G401.6 (cell line): Measurements from ENCODE around the gene MKRN1.
"Not testable (repeated sequence)": the region's sequence is repeated elsewhere in the genome, so short reads cannot be mapped to it uniquely, and the experiment has no call there.

Experiments
- FAIRE-seq: peaks from 2 replicates; lab custom pipeline; 2012; peaks lifted over from hg19 to GRCh38; lab: Jason Lieb, UNC

MKRN1 gene

GRCh38 chr7:140479062-140479738 lies at the start of gene MKRN1:
Gene MKRN1 (minus strand): TSS chr7:140479505. CDS start chr7:140479344, 161 bp downstream.
- FAIRE-seq, result peak; percentile 94

- no peak for FAIRE-seq
Measured at GRCh38 chr7:140526787-140527664, 47.7 kb upstream of the MKRN1 start.

- no peak for FAIRE-seq
Measured at GRCh38 chr7:140526214-140526613, 46.9 kb upstream of the MKRN1 start.

- FAIRE-seq, result no peak
Measured at GRCh38 chr7:140525743-140526142, 46.4 kb upstream of the MKRN1 start.

GRCh38 chr7:140521421-140521820 lies 42.1 kb upstream of the MKRN1 start:
- FAIRE-seq, result no peak

GRCh38 chr7:140519007-140519399 lies 39.7 kb upstream of the MKRN1 start:
- no peak for FAIRE-seq

- no peak for FAIRE-seq
Measured at GRCh38 chr7:140518370-140519006, 39.2 kb upstream of the MKRN1 start.

GRCh38 chr7:140517546-140518369 lies 38.5 kb upstream of the MKRN1 start:
- peak; percentile 86 for FAIRE-seq

- no peak for FAIRE-seq
Measured at GRCh38 chr7:140512317-140513000, 33.2 kb upstream of the MKRN1 start.

GRCh38 chr7:140509789-140510188 lies 30.5 kb upstream of the MKRN1 start:
- no peak for FAIRE-seq

- not testable (repeated sequence) for FAIRE-seq
Measured at GRCh38 chr7:140507556-140507955, 28.3 kb upstream of the MKRN1 start.

GRCh38 chr7:140506788-140507464 lies 27.6 kb upstream of the MKRN1 start:
- FAIRE-seq, result no peak

GRCh38 chr7:140501966-140502365 lies 22.7 kb upstream of the MKRN1 start:
- no peak for FAIRE-seq

- not testable (repeated sequence) for FAIRE-seq
Measured at GRCh38 chr7:140497807-140498206, 18.5 kb upstream of the MKRN1 start.

- FAIRE-seq, result no peak
Measured at GRCh38 chr7:140497241-140497769, 18.0 kb upstream of the MKRN1 start.

- no peak for FAIRE-seq
Measured at GRCh38 chr7:140495514-140496097, 16.3 kb upstream of the MKRN1 start.

- FAIRE-seq, result no peak
Measured at GRCh38 chr7:140494867-140495266, 15.6 kb upstream of the MKRN1 start.

GRCh38 chr7:140489026-140489359 lies 9.7 kb upstream of the MKRN1 start:
- FAIRE-seq, result no peak

- no peak for FAIRE-seq
Measured at GRCh38 chr7:140485500-140486265, 6.4 kb upstream of the MKRN1 start.
